Mesothelial cell of epicardium (in vitro differentiated cells): Measurements from ENCODE around the gene HECTD2. TPM values are rescaled to one million over a fixed set of nuclear protein-coding genes. Genes with fewer than 3 reads are reported as not detected.

ENCODE experiments used
- DNase-seq, 2 experiments: peaks; one replicate each; pipeline ENCODE4 v3.0.0; 2021; ENCODE audit warnings: low spot score in 2 of 2; ENCODE audit not compliant: unreplicated experiment in 2 of 2
- H3K27ac Mint-ChIP-seq: 2 replicates; pipeline ENCODE4 v1.8.0; 2021; ENCODE audit warnings: mixed read lengths
- H3K27me3 Mint-ChIP-seq: 2 replicates; pipeline ENCODE4 v1.8.0; 2021; ENCODE audit warnings: low read depth, mixed read lengths
- H3K36me3 Mint-ChIP-seq: 2 replicates; pipeline ENCODE4 v1.8.0; 2021; ENCODE audit warnings: mixed read lengths
- H3K4me1 Mint-ChIP-seq: 2 replicates; pipeline ENCODE4 v1.8.0; 2021; ENCODE audit warnings: mixed read lengths
- H3K4me3 Mint-ChIP-seq: 2 replicates; pipeline ENCODE4 v1.8.0; 2021; ENCODE audit warnings: mild to moderate bottlenecking, moderate library complexity, mixed read lengths
- H3K9me3 Mint-ChIP-seq: 2 replicates; pipeline ENCODE4 v1.8.0; 2021; ENCODE audit warnings: mixed read lengths
- CTCF ChIP-seq: fragments of 200-600 bp; sonication (generic); IDR thresholded peaks from one replicate; pipeline ENCODE4 v1.5.0; 2021; ENCODE audit warnings: antibody characterized with exemption; ENCODE audit not compliant: unreplicated experiment
- total RNA-seq: library from RNA; stranded (reverse); gene quantifications from 3 replicates; pipeline ENCODE4 v1.2.1, GENCODE V29; 2021

The HECTD2 gene
- total RNA-seq, 1 donor from 2014 or later = 22.5 TPM

- Mint-ChIP-seq H3K27ac (no peak overlapping the region), H3K36me3 (no peaks in the 10 kb centered on the region)
- TF ChIP-seq CTCF = no peak
Measured at GRCh38 chr10:91562839-91563581, 152.9 kb downstream of the HECTD2 start.

GRCh38 chr10:91564026-91564425 lies 153.9 kb downstream of the HECTD2 start:
- TF ChIP-seq CTCF = no peak
- no peaks in the 10 kb centered on the region for H3K36me3 Mint-ChIP-seq
- H3K4me1 Mint-ChIP-seq = peaks cover 14% of the 10 kb centered on the region
- peaks cover 8% of the 10 kb centered on the region for H3K9me3 Mint-ChIP-seq
- H3K27ac Mint-ChIP-seq = no peak overlapping the region
- no peak for DNase-seq
- H3K4me3 Mint-ChIP-seq = no peak overlapping the region
- no peaks in the 10 kb centered on the region for H3K27me3 Mint-ChIP-seq

More at GRCh38 chr10:91562839-91563581, 152.9 kb downstream of the HECTD2 start:
- Mint-ChIP-seq H3K4me1 (peaks cover 18% of the 10 kb centered on the region), H3K9me3 (peaks cover 8% of the 10 kb centered on the region), H3K27me3 (no peaks in the 10 kb centered on the region), H3K4me3 (no peak overlapping the region)
- DNase-seq = no peak

Other genes with a start within 250 kb of the HECTD2 start
- gene PCGF5, start 189.7 kb upstream of the HECTD2 start, total RNA-seq = 11.4 to 13.6 TPM (median 11.6 TPM) in 3 replicates
- 9.2 to 9.9 TPM (median 9.7 TPM) in 3 replicates for gene PPP1R3C, start 222.7 kb downstream of the HECTD2 start, total RNA-seq